GM23338 (cell line): ENCODE data around the gene FYCO1. TPM values are rescaled to one million over a fixed set of nuclear protein-coding genes. Genes with fewer than 3 reads are reported as not detected.

Experiments used
- ATAC-seq: fragments of 200-7000 bp; cut with Tn5 transposase; 3 replicates; pipeline ENCODE4 v1.9.1; 2020
- DNase-seq: peaks from one replicate; pipeline ENCODE4 v3.0.0-alpha.2; 2015; ENCODE audit warnings: low spot score
- H2AFZ ChIP-seq: fragments of 200-600 bp; sonication (generic); 2 replicates; pipeline ENCODE4 v1.8.0; 2016; ENCODE audit warnings: antibody characterized with exemption, mild to moderate bottlenecking, moderate library complexity
- H3F3A ChIP-seq: fragments of 200-600 bp; sonication (generic); replicated peaks from 2 replicates; pipeline ENCODE4 v1.8.0; 2017; ENCODE audit warnings: antibody characterized with exemption, mixed run types, low read depth
- H3K27ac ChIP-seq: fragments of 200-600 bp; sonication (generic); 2 replicates; pipeline ENCODE4 v1.6.1; 2016; ENCODE audit warnings: low read depth
- H3K27me3 ChIP-seq: fragments of 200-600 bp; sonication (generic); 2 replicates; pipeline ENCODE4 v1.8.0; 2016; ENCODE audit warnings: mild to moderate bottlenecking, mixed run types, moderate library complexity; ENCODE audit not compliant: insufficient read depth
- H3K36me3 ChIP-seq: fragments of 200-600 bp; sonication (generic); 2 replicates; pipeline ENCODE4 v1.8.0; 2016; ENCODE audit warnings: mild to moderate bottlenecking; ENCODE audit not compliant: insufficient read depth
- H3K4me1 ChIP-seq: fragments of 200-600 bp; sonication (generic); 2 replicates; pipeline ENCODE4 v1.8.0; 2016; ENCODE audit warnings: mild to moderate bottlenecking, moderate library complexity; ENCODE audit not compliant: insufficient read depth
- H3K4me2 ChIP-seq: fragments of 200-600 bp; sonication (generic); 2 replicates; pipeline ENCODE4 v1.7.1; 2017; ENCODE audit warnings: mixed run types
- H3K4me3 ChIP-seq: fragments of 200-600 bp; sonication (generic); 2 replicates; pipeline ENCODE4 v1.6.1; 2016; ENCODE audit warnings: mixed run types
- H3K79me2 ChIP-seq: fragments of 200-600 bp; sonication (generic); replicated peaks from 2 replicates; pipeline ENCODE4 v1.8.0; 2017; ENCODE audit warnings: mild to moderate bottlenecking; ENCODE audit not compliant: insufficient read depth
- H3K9me2 ChIP-seq: fragments of 200-600 bp; sonication (generic); 2 replicates; pipeline ENCODE4 v1.8.0; 2017; ENCODE audit not compliant: insufficient read depth
- H4K20me1 ChIP-seq: fragments of 200-600 bp; sonication (generic); replicated peaks from 2 replicates; pipeline ENCODE4 v1.8.0; 2017; ENCODE audit warnings: mild to moderate bottlenecking; ENCODE audit not compliant: insufficient read depth
- H3K27ac Mint-ChIP-seq: 2 replicates; pipeline ENCODE4 v1.8.0; 2020; ENCODE audit warnings: inconsistent platforms, mild to moderate bottlenecking, moderate library complexity, mixed read lengths
- H3K27me3 Mint-ChIP-seq: 3 replicates; pipeline ENCODE4 v1.8.0; 2022; ENCODE audit warnings: low read depth, mild to moderate bottlenecking, moderate library complexity, mixed read lengths, inconsistent platforms; ENCODE audit not compliant: insufficient read depth, poor library complexity
- H3K36me3 Mint-ChIP-seq: 3 replicates; pipeline ENCODE4 v1.8.0; 2021; ENCODE audit warnings: low read depth, mild to moderate bottlenecking, inconsistent platforms, moderate library complexity, mixed read lengths
- H3K4me1 Mint-ChIP-seq: 3 replicates; pipeline ENCODE4 v1.8.0; 2020; ENCODE audit warnings: mild to moderate bottlenecking, inconsistent platforms, mixed read lengths
- H3K4me3 Mint-ChIP-seq: 3 replicates; pipeline ENCODE4 v1.8.0; 2021; ENCODE audit warnings: moderate library complexity, mild to moderate bottlenecking, inconsistent platforms, mixed read lengths
- H3K9me3 Mint-ChIP-seq: 3 replicates; pipeline ENCODE4 v1.8.0; 2020; ENCODE audit warnings: moderate library complexity, mild to moderate bottlenecking, inconsistent platforms, mixed read lengths
- CREB1 ChIP-seq: fragments of 250-450 bp; sonication (Bioruptor Pico); IDR thresholded peaks from 2 replicates; pipeline ENCODE4 v1.5.0; 2020; ENCODE audit warnings: low read depth, mild to moderate bottlenecking, moderate library complexity
- EZH2 ChIP-seq: fragments of 200-600 bp; sonication (generic); IDR thresholded peaks from one replicate; pipeline ENCODE4 v1.8.0; 2017; ENCODE audit warnings: antibody characterized with exemption, mild to moderate bottlenecking, low read depth; ENCODE audit not compliant: unreplicated experiment
- EZH2phosphoT487 ChIP-seq: fragments of 200-600 bp; sonication (generic); IDR thresholded peaks from one replicate; pipeline ENCODE4 v1.8.1; 2018; ENCODE audit warnings: antibody characterized with exemption; ENCODE audit not compliant: unreplicated experiment
- JUNB ChIP-seq: IDR thresholded peaks from one replicate; pipeline ENCODE4 v1.6.1; 2016; ENCODE audit warnings: antibody characterized with exemption; ENCODE audit not compliant: unreplicated experiment
- NANOG ChIP-seq: IDR thresholded peaks from 2 replicates; pipeline ENCODE4 v1.6.1; 2016; ENCODE audit warnings: antibody characterized with exemption, borderline replicate concordance
- POLR2AphosphoS5 ChIP-seq: IDR thresholded peaks from 2 replicates; pipeline ENCODE4 v1.6.1; 2016; ENCODE audit warnings: antibody characterized with exemption, low read depth
- STAT1 ChIP-seq: IDR thresholded peaks from one replicate; pipeline ENCODE4 v1.6.1; 2016; ENCODE audit warnings: antibody characterized with exemption; ENCODE audit not compliant: unreplicated experiment
- ZNF114 ChIP-seq: fragments of 250-450 bp; sonication (Bioruptor Pico); IDR thresholded peaks from 2 replicates; pipeline ENCODE4 v1.5.0; 2020; ENCODE audit warnings: mild to moderate bottlenecking, moderate library complexity
- ZNF331 ChIP-seq: fragments of 250-450 bp; sonication (Bioruptor Pico); IDR thresholded peaks from 2 replicates; pipeline ENCODE4 v1.5.0; 2020; ENCODE audit warnings: low read depth, mild to moderate bottlenecking, moderate library complexity
- polyA plus RNA-seq: library from polyadenylated mRNA; unstranded; fragments of >200 nt; fragmentation: Nextera tagmentation; extraction: Ambion mirVana; gene quantifications from 2 replicates; pipeline ENCODE4 v1.2.1, GENCODE V29; 2016
- total RNA-seq: library from RNA; depleted of rRNA; stranded (reverse); fragments of >200 nt; shearing (Covaris generic); gene quantifications from 2 replicates; pipeline ENCODE4 v1.2.3, GENCODE V29; 2014
- TF ChIP-seq, protein P1 (sequence below): fragments of 250-450 bp; sonication (Bioruptor Pico); IDR thresholded peaks from 2 replicates; pipeline ENCODE4 v1.5.0; 2020; ENCODE audit warnings: mild to moderate bottlenecking, moderate library complexity
- TF ChIP-seq, protein P2 (sequence below): IDR thresholded peaks from one replicate; pipeline ENCODE4 v1.6.1; 2018; ENCODE audit warnings: antibody characterized with exemption; ENCODE audit not compliant: unreplicated experiment
- TF ChIP-seq, protein P3 (sequence below): IDR thresholded peaks from 2 replicates; pipeline ENCODE4 v1.6.1; 2016; ENCODE audit warnings: antibody characterized with exemption
- TF ChIP-seq, protein P4 (sequence below), 2 experiments: fragments of 200-600 bp in 1 of 2; sonication (generic) in 1 of 2; conservative IDR thresholded peaks; 2 replicates each; pipeline versions ENCODE4 v1.5.1 to v1.6.1; 2016 to 2017; ENCODE audit warnings: antibody characterized with exemption in 2 of 2, low read depth in 2 of 2, mild to moderate bottlenecking in 2 of 2, moderate library complexity in 1 of 2

Gene FYCO1
- total and polyA plus RNA-seq, 2 experiments from 2014 or later, result 4.5 to 17.2 TPM

DNA sequence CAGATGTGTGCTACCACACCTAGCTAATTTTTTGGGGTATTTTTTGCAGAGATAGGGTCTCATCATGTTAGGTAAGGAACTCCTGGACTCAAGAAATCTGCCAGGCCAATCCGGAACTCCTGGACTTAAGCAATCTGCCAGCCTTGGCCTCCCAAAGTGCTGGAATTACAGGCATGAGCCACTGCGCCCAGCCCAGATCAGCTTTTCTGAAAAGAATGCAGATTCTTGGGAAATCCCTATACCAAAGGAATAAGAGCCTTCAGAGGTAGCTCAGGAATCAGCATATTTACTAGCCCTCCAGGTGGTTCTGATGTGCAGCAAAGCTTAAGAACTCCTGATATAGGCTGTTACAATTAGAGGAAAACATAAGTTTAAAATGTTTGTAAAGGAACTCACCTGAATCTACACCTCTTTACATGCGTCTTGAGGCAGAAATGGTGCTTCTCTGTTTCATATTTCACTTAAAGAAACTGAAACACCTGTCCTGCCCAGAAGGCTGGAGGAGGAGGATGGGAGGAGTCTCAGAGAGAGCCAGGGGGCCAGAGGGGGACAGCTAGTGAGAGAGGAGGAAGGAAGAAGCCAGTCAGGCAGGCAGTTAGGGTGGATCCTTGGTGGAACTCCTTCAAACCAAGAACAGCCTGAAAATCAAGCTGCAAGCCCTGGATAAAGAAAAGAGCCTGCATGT lies 31.5 kb upstream of the FYCO1 start, which contains the start of gene XCR1:
TSS of gene XCR1 (minus strand) at position 463 of the 685 bp plus-strand sequence. CDS start 5,536 bp downstream, outside the sequence.
- TF ChIP-seq CREB1 (CRISPR knock-in tag) (no peak), EZH2 (no peak), ZNF114 (CRISPR knock-in tag) (no peak), EZH2phosphoT487 (no peak), NANOG (no peak), POLR2AphosphoS5 (no peak), STAT1 (no peak), ZNF331 (no peak), JUNB (no peak)
- TF ChIP-seq, protein P1, sequence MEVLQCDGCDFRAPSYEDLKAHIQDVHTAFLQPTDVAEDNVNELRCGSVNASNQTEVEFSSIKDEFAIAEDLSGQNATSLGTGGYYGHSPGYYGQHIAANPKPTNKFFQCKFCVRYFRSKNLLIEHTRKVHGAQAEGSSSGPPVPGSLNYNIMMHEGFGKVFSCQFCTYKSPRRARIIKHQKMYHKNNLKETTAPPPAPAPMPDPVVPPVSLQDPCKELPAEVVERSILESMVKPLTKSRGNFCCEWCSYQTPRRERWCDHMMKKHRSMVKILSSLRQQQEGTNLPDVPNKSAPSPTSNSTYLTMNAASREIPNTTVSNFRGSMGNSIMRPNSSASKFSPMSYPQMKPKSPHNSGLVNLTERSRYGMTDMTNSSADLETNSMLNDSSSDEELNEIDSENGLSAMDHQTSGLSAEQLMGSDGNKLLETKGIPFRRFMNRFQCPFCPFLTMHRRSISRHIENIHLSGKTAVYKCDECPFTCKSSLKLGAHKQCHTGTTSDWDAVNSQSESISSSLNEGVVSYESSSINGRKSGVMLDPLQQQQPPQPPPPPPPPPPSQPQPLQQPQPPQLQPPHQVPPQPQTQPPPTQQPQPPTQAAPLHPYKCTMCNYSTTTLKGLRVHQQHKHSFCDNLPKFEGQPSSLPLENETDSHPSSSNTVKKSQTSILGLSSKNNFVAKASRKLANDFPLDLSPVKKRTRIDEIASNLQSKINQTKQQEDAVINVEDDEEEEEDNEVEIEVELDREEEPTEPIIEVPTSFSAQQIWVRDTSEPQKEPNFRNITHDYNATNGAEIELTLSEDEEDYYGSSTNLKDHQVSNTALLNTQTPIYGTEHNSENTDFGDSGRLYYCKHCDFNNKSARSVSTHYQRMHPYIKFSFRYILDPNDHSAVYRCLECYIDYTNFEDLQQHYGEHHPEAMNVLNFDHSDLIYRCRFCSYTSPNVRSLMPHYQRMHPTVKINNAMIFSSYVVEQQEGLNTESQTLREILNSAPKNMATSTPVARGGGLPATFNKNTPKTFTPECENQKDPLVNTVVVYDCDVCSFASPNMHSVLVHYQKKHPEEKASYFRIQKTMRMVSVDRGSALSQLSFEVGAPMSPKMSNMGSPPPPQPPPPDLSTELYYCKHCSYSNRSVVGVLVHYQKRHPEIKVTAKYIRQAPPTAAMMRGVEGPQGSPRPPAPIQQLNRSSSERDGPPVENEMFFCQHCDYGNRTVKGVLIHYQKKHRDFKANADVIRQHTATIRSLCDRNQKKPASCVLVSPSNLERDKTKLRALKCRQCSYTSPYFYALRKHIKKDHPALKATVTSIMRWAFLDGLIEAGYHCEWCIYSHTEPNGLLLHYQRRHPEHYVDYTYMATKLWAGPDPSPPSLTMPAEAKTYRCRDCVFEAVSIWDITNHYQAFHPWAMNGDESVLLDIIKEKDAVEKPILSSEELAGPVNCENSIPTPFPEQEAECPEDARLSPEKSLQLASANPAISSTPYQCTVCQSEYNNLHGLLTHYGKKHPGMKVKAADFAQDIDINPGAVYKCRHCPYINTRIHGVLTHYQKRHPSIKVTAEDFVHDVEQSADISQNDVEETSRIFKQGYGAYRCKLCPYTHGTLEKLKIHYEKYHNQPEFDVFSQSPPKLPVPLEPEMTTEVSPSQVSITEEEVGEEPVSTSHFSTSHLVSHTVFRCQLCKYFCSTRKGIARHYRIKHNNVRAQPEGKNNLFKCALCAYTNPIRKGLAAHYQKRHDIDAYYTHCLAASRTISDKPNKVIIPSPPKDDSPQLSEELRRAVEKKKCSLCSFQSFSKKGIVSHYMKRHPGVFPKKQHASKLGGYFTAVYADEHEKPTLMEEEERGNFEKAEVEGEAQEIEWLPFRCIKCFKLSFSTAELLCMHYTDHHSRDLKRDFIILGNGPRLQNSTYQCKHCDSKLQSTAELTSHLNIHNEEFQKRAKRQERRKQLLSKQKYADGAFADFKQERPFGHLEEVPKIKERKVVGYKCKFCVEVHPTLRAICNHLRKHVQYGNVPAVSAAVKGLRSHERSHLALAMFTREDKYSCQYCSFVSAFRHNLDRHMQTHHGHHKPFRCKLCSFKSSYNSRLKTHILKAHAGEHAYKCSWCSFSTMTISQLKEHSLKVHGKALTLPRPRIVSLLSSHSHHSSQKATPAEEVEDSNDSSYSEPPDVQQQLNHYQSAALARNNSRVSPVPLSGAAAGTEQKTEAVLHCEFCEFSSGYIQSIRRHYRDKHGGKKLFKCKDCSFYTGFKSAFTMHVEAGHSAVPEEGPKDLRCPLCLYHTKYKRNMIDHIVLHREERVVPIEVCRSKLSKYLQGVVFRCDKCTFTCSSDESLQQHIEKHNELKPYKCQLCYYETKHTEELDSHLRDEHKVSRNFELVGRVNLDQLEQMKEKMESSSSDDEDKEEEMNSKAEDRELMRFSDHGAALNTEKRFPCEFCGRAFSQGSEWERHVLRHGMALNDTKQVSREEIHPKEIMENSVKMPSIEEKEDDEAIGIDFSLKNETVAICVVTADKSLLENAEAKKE, result no peak
- TF ChIP-seq, protein P2, sequence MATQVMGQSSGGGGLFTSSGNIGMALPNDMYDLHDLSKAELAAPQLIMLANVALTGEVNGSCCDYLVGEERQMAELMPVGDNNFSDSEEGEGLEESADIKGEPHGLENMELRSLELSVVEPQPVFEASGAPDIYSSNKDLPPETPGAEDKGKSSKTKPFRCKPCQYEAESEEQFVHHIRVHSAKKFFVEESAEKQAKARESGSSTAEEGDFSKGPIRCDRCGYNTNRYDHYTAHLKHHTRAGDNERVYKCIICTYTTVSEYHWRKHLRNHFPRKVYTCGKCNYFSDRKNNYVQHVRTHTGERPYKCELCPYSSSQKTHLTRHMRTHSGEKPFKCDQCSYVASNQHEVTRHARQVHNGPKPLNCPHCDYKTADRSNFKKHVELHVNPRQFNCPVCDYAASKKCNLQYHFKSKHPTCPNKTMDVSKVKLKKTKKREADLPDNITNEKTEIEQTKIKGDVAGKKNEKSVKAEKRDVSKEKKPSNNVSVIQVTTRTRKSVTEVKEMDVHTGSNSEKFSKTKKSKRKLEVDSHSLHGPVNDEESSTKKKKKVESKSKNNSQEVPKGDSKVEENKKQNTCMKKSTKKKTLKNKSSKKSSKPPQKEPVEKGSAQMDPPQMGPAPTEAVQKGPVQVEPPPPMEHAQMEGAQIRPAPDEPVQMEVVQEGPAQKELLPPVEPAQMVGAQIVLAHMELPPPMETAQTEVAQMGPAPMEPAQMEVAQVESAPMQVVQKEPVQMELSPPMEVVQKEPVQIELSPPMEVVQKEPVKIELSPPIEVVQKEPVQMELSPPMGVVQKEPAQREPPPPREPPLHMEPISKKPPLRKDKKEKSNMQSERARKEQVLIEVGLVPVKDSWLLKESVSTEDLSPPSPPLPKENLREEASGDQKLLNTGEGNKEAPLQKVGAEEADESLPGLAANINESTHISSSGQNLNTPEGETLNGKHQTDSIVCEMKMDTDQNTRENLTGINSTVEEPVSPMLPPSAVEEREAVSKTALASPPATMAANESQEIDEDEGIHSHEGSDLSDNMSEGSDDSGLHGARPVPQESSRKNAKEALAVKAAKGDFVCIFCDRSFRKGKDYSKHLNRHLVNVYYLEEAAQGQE, result no peak
- TF ChIP-seq, protein P3, sequence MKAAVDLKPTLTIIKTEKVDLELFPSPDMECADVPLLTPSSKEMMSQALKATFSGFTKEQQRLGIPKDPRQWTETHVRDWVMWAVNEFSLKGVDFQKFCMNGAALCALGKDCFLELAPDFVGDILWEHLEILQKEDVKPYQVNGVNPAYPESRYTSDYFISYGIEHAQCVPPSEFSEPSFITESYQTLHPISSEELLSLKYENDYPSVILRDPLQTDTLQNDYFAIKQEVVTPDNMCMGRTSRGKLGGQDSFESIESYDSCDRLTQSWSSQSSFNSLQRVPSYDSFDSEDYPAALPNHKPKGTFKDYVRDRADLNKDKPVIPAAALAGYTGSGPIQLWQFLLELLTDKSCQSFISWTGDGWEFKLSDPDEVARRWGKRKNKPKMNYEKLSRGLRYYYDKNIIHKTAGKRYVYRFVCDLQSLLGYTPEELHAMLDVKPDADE, result no peak
- TF ChIP-seq, protein P4, sequence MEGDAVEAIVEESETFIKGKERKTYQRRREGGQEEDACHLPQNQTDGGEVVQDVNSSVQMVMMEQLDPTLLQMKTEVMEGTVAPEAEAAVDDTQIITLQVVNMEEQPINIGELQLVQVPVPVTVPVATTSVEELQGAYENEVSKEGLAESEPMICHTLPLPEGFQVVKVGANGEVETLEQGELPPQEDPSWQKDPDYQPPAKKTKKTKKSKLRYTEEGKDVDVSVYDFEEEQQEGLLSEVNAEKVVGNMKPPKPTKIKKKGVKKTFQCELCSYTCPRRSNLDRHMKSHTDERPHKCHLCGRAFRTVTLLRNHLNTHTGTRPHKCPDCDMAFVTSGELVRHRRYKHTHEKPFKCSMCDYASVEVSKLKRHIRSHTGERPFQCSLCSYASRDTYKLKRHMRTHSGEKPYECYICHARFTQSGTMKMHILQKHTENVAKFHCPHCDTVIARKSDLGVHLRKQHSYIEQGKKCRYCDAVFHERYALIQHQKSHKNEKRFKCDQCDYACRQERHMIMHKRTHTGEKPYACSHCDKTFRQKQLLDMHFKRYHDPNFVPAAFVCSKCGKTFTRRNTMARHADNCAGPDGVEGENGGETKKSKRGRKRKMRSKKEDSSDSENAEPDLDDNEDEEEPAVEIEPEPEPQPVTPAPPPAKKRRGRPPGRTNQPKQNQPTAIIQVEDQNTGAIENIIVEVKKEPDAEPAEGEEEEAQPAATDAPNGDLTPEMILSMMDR (conservative IDR thresholded peaks at IDR 0.05; ENCODE audit: low read depth in 2 of 2), result no peak
- Histone ChIP-seq H3K36me3 (0 out of 2 replicates have a peak, but pooled peaks cover 8% of the 10 kb centered on the region), H3K9me2 (no peaks in the 10 kb centered on the region), H3K79me2 (no peaks in the 10 kb centered on the region), H3F3A (no peaks in the 10 kb centered on the region), H3K4me3 (no peak within 1 kb of the TSS), H3K27ac (no peak within 1 kb of the TSS), H4K20me1 (no peaks in the 10 kb centered on the region), H3K27me3 (no peaks in the 10 kb centered on the region), H3K4me1 (no peaks in the 10 kb centered on the region), H3K4me2 (no peak within 1 kb of the TSS), H2AFZ (no peak within 1 kb of the TSS)
- ATAC-seq (no peak), DNase-seq (no peak)
- Mint-ChIP-seq H3K36me3 (peaks cover 9% of the 10 kb centered on the region), H3K27ac (no peak within 1 kb of the TSS), H3K9me3 (peaks cover 48% of the 10 kb centered on the region), H3K4me3 (no peak within 1 kb of the TSS), H3K27me3 (no peaks in the 10 kb centered on the region), H3K4me1 (no peaks in the 10 kb centered on the region)
